ENCODE results near the gene LELP1.

DNA sequence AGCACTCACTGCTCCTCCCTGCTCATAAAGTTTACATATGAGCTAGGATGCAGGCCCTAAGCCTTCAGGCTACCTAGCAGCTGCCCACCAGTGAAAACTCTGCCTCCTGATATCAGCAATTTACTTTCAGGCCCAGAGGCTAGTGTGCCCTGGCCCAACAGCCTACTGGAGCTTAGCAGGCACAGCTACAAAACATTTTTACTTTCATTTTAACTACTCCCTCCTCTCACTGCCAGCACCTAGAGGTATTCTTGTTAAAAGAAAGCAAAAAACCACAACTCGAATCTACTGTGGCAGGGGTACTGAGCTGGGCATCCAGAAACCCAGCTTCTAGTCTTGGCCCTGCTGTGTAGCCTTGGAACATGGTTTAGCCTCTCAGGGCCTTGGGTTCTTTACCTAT is 50.5 kb downstream of the LELP1 start:
- TF ChIP-seq, protein P1, sequence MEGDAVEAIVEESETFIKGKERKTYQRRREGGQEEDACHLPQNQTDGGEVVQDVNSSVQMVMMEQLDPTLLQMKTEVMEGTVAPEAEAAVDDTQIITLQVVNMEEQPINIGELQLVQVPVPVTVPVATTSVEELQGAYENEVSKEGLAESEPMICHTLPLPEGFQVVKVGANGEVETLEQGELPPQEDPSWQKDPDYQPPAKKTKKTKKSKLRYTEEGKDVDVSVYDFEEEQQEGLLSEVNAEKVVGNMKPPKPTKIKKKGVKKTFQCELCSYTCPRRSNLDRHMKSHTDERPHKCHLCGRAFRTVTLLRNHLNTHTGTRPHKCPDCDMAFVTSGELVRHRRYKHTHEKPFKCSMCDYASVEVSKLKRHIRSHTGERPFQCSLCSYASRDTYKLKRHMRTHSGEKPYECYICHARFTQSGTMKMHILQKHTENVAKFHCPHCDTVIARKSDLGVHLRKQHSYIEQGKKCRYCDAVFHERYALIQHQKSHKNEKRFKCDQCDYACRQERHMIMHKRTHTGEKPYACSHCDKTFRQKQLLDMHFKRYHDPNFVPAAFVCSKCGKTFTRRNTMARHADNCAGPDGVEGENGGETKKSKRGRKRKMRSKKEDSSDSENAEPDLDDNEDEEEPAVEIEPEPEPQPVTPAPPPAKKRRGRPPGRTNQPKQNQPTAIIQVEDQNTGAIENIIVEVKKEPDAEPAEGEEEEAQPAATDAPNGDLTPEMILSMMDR (IDR thresholded peaks at IDR 0.05; ENCODE audit: low read length): no peak
- TF ChIP-seq EZH2 (optimal IDR thresholded peaks at IDR 0.05; ENCODE audit: low read depth, low read length): no peak

Measured in MM.1S (cell line).